Mucosa of descending colon (tissue), 3 donors: Measurements from ENCODE around the gene CCDC97. TPM values are rescaled to one million over a fixed set of nuclear protein-coding genes. Genes with fewer than 3 reads are reported as not detected.
"Not testable (repeated sequence)": the region's sequence is repeated elsewhere in the genome, so short reads cannot be mapped to it uniquely, and the experiment has no call there.

ENCODE experiments used
- ATAC-seq: fragments of 200-7000 bp; cut with Tn5 transposase; one replicate; pipeline ENCODE4 v1.9.1; 2020; ENCODE audit warnings: mild to moderate bottlenecking, moderate library complexity
- DNase-seq, 3 donors: peaks; one replicate each; pipeline ENCODE4 v3.0.0-alpha.2; 2020
- H3K36me3 ChIP-seq: fragments of 200-600 bp; one replicate; pipeline ENCODE4 v1.8.0; 2021; ENCODE audit warnings: low read depth, mild to moderate bottlenecking
- H3K4me1 ChIP-seq: fragments of 200-600 bp; one replicate; pipeline ENCODE4 v1.8.0; 2021; ENCODE audit warnings: low read depth, mild to moderate bottlenecking
- H3K4me3 ChIP-seq: fragments of 200-600 bp; one replicate; pipeline ENCODE4 v1.8.0; 2021; ENCODE audit warnings: mild to moderate bottlenecking
- H3K9me3 ChIP-seq: fragments of 200-600 bp; one replicate; pipeline ENCODE4 v1.8.0; 2021; ENCODE audit warnings: mild to moderate bottlenecking
- intact Hi-C, 2 donors: fragments of 100-400 bp; cut with DNase I in 1 of 2; cut with micrococcal nuclease in 1 of 2; formaldehyde crosslinking; loops; one replicate each; pipeline versions ENCODE4 v1.11.0 to v1.11.1; 2022; cut with DNase I, micrococcal nuclease
- total RNA-seq, 3 donors: library from RNA; stranded (reverse); fragmentation: NEBNext Ultra II Directional in 2 of 3; extraction: Animal tissue kit (Norgen Biotek cat#: 25700) in 2 of 3; gene quantifications; one replicate each; pipeline versions ENCODE4 v1.2.1 to v1.2.4, GENCODE V29; 2021 to 2023
- TF ChIP-seq, protein P1 (sequence below): fragments of 200-600 bp; IDR thresholded peaks from one replicate; pipeline ENCODE4 v1.8.0; 2022; ENCODE audit warnings: antibody characterized with exemption, mild to moderate bottlenecking
- donor health status: DM: no; HTN: no; CAD: no; lungs with moderate emphysema.
- donor health status: DM: no; HTN: no; CAD: no.
- donor health status: DM: no; HTN: yes; CAD: no.

The CCDC97 gene
- total RNA-seq, 3 donors from 2014 or later: 26.2 to 29.6 (median 27.0) TPM

DNA sequence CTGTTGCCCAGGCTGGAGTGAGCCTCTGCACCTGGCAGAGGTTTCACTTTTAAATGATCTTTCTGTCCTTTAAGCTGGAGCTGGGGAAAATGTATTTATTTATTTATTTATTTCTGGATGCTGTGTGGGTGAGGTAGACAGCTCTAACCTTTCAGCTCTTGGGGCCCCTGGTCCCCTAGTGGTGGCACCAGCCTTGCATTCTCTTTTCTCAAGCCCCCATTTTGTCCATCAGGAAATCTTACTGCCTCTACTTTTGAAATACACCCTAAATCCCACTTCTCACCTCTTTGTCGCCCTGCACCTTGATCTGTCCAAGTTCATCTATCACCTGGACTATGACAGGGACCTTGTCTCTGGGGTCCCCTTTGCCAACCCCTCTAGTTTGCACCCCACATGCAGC, 56.1 kb downstream of the CCDC97 start:
- TF ChIP-seq, protein P1, sequence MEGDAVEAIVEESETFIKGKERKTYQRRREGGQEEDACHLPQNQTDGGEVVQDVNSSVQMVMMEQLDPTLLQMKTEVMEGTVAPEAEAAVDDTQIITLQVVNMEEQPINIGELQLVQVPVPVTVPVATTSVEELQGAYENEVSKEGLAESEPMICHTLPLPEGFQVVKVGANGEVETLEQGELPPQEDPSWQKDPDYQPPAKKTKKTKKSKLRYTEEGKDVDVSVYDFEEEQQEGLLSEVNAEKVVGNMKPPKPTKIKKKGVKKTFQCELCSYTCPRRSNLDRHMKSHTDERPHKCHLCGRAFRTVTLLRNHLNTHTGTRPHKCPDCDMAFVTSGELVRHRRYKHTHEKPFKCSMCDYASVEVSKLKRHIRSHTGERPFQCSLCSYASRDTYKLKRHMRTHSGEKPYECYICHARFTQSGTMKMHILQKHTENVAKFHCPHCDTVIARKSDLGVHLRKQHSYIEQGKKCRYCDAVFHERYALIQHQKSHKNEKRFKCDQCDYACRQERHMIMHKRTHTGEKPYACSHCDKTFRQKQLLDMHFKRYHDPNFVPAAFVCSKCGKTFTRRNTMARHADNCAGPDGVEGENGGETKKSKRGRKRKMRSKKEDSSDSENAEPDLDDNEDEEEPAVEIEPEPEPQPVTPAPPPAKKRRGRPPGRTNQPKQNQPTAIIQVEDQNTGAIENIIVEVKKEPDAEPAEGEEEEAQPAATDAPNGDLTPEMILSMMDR: no peak
- Histone ChIP-seq H3K36me3 (no peaks in the 10 kb centered on the region), H3K4me1 (peaks cover 25% of the 10 kb centered on the region), H3K4me3 (no peak overlapping the region), H3K9me3 (no peaks in the 10 kb centered on the region)
- ATAC-seq (no peak), DNase-seq (no peak)
- intact Hi-C loops: no loop called here

DNA sequence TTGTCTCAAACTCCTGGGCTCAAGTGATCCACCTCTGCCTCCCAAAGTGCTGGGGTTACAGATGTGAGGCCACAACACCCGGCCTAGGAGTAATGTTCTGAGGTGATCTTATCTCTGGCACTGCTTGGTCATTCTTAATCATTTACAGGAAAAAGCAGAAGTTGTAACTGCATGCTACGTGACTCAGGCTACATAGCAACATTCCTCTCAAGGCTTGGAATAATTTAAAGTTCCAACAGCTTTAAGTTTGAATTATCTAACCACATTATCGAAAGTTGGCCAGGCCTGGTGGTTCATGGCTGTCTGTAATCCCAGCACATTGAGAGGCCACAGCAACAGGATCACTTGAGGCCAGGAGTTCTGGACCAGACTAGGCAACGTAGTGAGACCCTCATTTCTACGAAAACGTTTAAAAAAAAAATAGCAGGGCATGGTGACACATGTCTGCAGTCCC, 57.9 kb downstream of the CCDC97 start:
- intact Hi-C loops: no loop called here
- Histone ChIP-seq H3K36me3 (no peaks in the 10 kb centered on the region), H3K4me1 (peaks cover 19% of the 10 kb centered on the region), H3K4me3 (no peak overlapping the region), H3K9me3 (no peaks in the 10 kb centered on the region)
- no peak for DNase-seq
- TF ChIP-seq, protein P1: no peak
- ATAC-seq: peak; percentile 5

DNA sequence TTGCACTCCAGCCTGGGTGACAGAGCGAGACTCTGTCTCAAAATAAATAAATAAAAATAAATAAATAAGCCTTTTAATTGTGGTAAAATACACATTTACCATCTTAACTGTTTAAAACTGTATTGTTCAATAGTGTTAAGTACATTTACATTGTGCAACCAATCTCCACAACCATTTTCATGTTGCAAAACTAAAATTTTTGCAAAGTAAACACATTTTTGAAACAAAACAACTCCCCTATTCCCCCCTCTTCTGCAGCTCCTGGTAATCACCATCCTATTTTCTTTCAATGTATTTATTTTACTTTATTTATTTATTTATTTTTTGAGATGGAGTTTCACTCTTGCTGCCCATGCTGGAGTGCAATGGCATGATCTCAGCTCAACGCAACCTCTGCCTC, 59.8 kb downstream of the CCDC97 start:
- Histone ChIP-seq H3K36me3 (no peaks in the 10 kb centered on the region), H3K4me3 (no peak overlapping the region), H3K4me1 (peaks cover 10% of the 10 kb centered on the region), H3K9me3 (no peaks in the 10 kb centered on the region)
- no peak for DNase-seq
- TF ChIP-seq, protein P1: no peak
- ATAC-seq: no peak
- intact Hi-C loops: no loop called here

DNA sequence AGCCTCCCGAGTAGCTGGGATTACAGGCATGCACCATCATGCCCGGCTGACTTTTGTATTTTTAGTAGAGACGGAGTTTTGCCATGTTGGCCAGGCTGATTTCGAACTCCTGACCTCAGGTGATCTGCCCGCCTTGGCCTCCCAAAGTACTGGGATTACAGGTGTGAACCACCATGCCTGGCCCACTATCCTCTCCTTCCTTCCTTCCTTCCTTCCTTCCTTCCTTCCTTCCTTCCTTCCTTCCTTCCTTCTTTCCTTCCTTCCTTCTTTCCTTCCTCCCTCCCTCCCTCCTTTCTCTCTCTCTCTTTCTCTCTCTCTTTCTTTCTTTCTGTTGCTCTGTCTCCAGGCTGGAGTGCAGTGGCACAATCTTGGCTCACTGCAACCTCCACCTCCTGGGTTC, 61.1 kb downstream of the CCDC97 start:
- DNase-seq, H3K9me3 ChIP-seq, H3K4me3 ChIP-seq, H3K36me3 ChIP-seq, H3K4me1 ChIP-seq, ATAC-seq, intact Hi-C loops: not testable (repeated sequence)

DNA sequence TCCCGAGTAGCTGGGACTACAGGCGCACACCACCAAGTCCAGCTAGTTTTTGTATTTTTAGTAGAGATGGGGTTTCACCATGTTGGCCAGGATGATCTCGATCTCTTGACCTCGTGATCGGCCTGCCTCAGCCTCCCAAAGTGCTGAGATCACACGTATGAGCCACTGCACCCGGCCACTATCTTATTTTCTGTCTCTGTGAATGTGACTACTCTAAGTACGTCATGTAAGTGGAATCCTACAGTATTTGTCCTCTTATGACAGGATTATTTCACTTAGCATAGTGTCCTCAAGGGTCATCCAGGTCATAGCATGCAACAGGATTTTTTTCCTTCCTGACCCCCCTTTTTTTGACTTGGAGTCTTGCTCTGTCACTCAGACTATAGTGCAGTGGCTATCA, 61.6 kb downstream of the CCDC97 start:
- H3K36me3 ChIP-seq: no peaks in the 10 kb centered on the region
- H3K4me3 ChIP-seq: no peak overlapping the region
- TF ChIP-seq, protein P1: no peak
- DNase-seq (no peak), ATAC-seq (no peak)
- no peaks in the 10 kb centered on the region for H3K9me3 ChIP-seq
- peaks cover 6% of the 10 kb centered on the region for H3K4me1 ChIP-seq
- intact Hi-C loops: no loop called here

DNA sequence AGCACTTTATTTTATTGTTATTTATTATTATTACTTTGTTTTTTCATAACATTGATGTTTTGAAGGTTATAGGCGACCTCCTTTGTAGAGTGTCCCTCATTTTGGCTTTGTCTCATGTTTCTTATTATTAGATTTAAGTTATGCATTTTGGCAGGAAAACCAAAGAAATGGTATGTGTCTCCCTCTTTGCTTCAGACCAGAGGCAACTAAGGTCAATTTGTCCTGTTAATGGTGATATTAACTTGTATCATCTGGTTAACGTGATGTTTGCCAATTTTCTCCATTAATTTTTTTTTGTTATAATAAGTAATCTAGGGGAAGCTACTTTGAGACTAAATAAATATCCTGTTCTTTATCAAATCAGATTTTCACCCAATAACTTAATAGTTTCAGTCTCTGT, 62.5 kb downstream of the CCDC97 start:
- no peak for ATAC-seq
- intact Hi-C loops: no loop called here

More for the DNA sequence above, 62.5 kb downstream of the CCDC97 start:
- no peaks in the 10 kb centered on the region for H3K36me3 ChIP-seq
- DNase-seq: no peak
- TF ChIP-seq, protein P1: no peak
- H3K4me3 ChIP-seq: no peak overlapping the region
- H3K4me1 ChIP-seq: peaks cover 6% of the 10 kb centered on the region
- no peaks in the 10 kb centered on the region for H3K9me3 ChIP-seq
